Pancreas (tissue), 10 donors: ENCODE data around the gene ICOS. TPM values are rescaled to one million over a fixed set of nuclear protein-coding genes. Genes with fewer than 3 reads are reported as not detected.
"Not testable (repeated sequence)": the region's sequence is repeated elsewhere in the genome, so short reads cannot be mapped to it uniquely, and the experiment has no call there.

Experiments
- ATAC-seq, 4 donors: fragments of 200-7000 bp; cut with Tn5 transposase; one replicate each; pipeline versions ENCODE4 v1.8.0 to v1.9.1; 2020; ENCODE audit warnings: mild to moderate bottlenecking in 4 of 4, moderate library complexity in 4 of 4
- DNase-seq, 6 donors: peaks; one replicate each; pipeline ENCODE4 v3.0.0-alpha.2; 2020
- FAIRE-seq: peaks from 2 replicates; lab custom pipeline; 2012; peaks lifted over from hg19 to GRCh38; lab: Jason Lieb, UNC
- H3K27ac ChIP-seq, 4 donors: fragments of 200-600 bp; sonication (generic); 1 replicate in 3 of 4; 2 replicates in 1 of 4; pipeline versions ENCODE4 v1.5.0 to v1.8.0; 2020
- H3K27me3 ChIP-seq, 4 donors: fragments of 200-600 bp; one replicate each; pipeline ENCODE4 v1.8.0; 2021
- H3K36me3 ChIP-seq, 3 donors: fragments of 200-600 bp; sonication (generic) in 1 of 3; one replicate each; pipeline versions ENCODE4 v1.5.0 to v1.8.0; 2020 to 2021
- H3K4me1 ChIP-seq, 3 donors: fragments of 200-600 bp; one replicate each; pipeline ENCODE4 v1.8.0; 2021
- H3K4me3 ChIP-seq, 4 donors: fragments of 200-600 bp; sonication (generic) in 2 of 4; one replicate each; pipeline versions ENCODE4 v1.5.0 to v1.8.0; 2020 to 2021
- H3K9me3 ChIP-seq, 4 donors: fragments of 200-600 bp; one replicate each; pipeline ENCODE4 v1.8.0; 2021
- WGBS, 2 donors: extraction: QIAGEN DNeasy Blood & Tissue Kit; methylation state at CpG; one replicate each; pipeline ENCODE4 v1.1.7; 2013; 5-methylcytosine and 5-hydroxymethylcytosine counted together
- intact Hi-C, 3 donors: fragments of 100-400 bp; cut with DNase I; formaldehyde crosslinking; loops; one replicate each; pipeline versions ENCODE4 v1.11.1 to v1.14.2; 2022
- polyA plus RNA-seq, 2 donors: library from polyadenylated mRNA; stranded (reverse); fragments of 200-250 nt; gene quantifications; one replicate each; pipeline ENCODE4 v1.2.3, GENCODE V29; 2013
- total RNA-seq, 6 donors: library from RNA; stranded (reverse); fragmentation: NEBNext Ultra II Directional in 4 of 6; extraction: Animal tissue kit (Norgen Biotek cat#: 25700) in 4 of 6; gene quantifications; one replicate each; pipeline versions ENCODE4 v1.2.1 to v1.2.4, GENCODE V29; 2021 to 2023
- TF ChIP-seq, protein P1 (sequence below), 4 donors: fragments of 200-600 bp; sonication (generic) in 3 of 4; IDR thresholded peaks; one replicate each; pipeline versions ENCODE4 v1.5.0 to v1.8.0; 2021; ENCODE audit warnings: antibody characterized with exemption in 4 of 4
- donor health status: healthy with polysubstance abuse.
- donor health status: DM: no; HTN: no; CAD: no; lungs with moderate emphysema.
- donor health status: DM: no; HTN: no; CAD: no.
- donor health status: control.
- donor health status: control.
- donor health status: Bipolar disorder and iron deficiency.
- donor health status: DM: yes; HTN: yes; CAD: no.
- donor health status: DM: no; HTN: no; CAD: no.
- donor health status: DM: no; HTN: no; CAD: no.
- donor health status: DM: yes; HTN: yes; CAD: no.

Gene ICOS
- total and polyA plus RNA-seq, 8 donors: 0.06 to 0.25 (median 0.14) TPM; not detected in 5

DNA sequence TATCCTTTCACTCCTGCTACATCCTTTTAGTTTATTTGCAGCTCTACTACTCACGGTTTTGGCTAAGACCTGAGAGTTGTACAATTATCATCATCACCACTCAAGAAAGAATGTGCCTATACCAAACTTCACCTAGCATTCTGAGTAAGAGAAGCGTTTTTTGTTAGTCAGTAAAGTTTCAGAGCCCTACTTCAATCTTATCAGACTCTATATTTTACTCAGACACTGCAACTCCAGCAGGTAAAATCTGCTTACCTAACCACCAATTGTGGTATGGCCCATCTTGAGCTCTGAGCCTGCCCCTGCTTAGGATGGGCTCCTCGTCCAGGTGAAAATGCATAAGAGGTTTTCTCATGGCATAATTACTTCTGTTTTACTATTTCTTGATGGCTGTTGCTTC, 37.1 kb downstream of the ICOS start:
- no peak for DNase-seq
- H3K27me3 ChIP-seq: no peaks in the 10 kb centered on the region
- no peak overlapping the region for H3K27ac ChIP-seq
- ATAC-seq: no peak
- TF ChIP-seq, protein P1, sequence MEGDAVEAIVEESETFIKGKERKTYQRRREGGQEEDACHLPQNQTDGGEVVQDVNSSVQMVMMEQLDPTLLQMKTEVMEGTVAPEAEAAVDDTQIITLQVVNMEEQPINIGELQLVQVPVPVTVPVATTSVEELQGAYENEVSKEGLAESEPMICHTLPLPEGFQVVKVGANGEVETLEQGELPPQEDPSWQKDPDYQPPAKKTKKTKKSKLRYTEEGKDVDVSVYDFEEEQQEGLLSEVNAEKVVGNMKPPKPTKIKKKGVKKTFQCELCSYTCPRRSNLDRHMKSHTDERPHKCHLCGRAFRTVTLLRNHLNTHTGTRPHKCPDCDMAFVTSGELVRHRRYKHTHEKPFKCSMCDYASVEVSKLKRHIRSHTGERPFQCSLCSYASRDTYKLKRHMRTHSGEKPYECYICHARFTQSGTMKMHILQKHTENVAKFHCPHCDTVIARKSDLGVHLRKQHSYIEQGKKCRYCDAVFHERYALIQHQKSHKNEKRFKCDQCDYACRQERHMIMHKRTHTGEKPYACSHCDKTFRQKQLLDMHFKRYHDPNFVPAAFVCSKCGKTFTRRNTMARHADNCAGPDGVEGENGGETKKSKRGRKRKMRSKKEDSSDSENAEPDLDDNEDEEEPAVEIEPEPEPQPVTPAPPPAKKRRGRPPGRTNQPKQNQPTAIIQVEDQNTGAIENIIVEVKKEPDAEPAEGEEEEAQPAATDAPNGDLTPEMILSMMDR (IDR thresholded peaks at IDR 0.05): no peak
- no peaks in the 10 kb centered on the region for H3K36me3 ChIP-seq
- no peaks in the 10 kb centered on the region for H3K9me3 ChIP-seq
- intact Hi-C loops: no loop called here
- H3K4me1 ChIP-seq: no peaks in the 10 kb centered on the region
- no peak overlapping the region for H3K4me3 ChIP-seq
- no peak for FAIRE-seq
- WGBS, 2 donors: 54 to 57% methylated on average over 3 of the region's 3 CpGs

DNA sequence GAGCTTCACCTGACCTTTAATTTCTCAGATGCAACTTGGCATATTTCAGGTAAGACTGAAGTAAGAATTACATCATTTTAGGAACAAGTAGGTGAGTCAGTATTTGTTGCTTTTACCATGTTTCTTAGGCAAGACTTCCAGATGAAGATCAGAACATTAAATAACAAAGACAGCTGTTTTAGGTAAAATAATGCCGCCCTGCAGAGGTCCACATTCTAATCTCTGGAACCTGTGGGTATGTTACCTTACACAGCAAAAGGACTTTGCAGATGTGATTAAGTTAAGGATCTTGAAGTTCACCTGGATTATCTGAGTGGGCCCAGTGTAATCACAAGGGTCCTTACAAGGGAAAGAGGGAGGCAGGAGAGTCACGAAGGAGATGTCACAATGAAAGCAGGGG, 39.3 kb downstream of the ICOS start:
- DNase-seq: no peak
- no peak for ATAC-seq
- Histone ChIP-seq H3K27me3 (no peaks in the 10 kb centered on the region), H3K36me3 (no peaks in the 10 kb centered on the region), H3K4me3 (no peak overlapping the region), H3K27ac (no peak overlapping the region), H3K9me3 (no peaks in the 10 kb centered on the region), H3K4me1 (no peaks in the 10 kb centered on the region)
- 73 to 78% methylated on average over 2 of the region's 2 CpGs for WGBS, 2 donors
- intact Hi-C loops: no loop called here
- TF ChIP-seq, protein P1 (IDR thresholded peaks at IDR 0.05): no peak
- no peak for FAIRE-seq

DNA sequence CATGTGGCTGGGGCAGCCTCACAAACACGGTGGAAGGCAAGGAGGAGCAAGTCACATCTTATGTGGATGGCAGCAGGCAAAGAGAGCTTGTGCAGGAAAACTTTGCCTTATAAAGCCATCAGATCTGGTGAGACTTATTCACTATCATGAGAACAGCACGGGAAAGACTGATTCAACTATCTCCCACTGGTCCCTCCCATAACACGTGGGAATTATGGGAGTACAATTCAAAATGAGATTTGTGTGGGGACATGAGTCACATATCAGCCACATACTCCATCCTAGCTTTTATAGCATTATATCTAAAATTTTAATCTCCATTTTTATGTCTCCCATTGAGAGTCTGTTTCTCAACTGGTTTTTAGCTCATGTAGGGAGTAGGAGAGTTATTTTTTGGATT, 45.7 kb downstream of the ICOS start:
- intact Hi-C loops: no loop called here
- TF ChIP-seq, protein P1 (IDR thresholded peaks at IDR 0.05): no peak
- no peak overlapping the region for H3K4me3 ChIP-seq
- no peaks in the 10 kb centered on the region for H3K4me1 ChIP-seq
- H3K9me3 ChIP-seq: no peaks in the 10 kb centered on the region
- no peak overlapping the region for H3K27ac ChIP-seq
- DNase-seq (no peak), FAIRE-seq (no peak), ATAC-seq (no peak)
- H3K27me3 ChIP-seq: no peaks in the 10 kb centered on the region
- 67 to 71% methylated on average over 3 of the region's 3 CpGs for WGBS, 2 donors
- no peaks in the 10 kb centered on the region for H3K36me3 ChIP-seq

DNA sequence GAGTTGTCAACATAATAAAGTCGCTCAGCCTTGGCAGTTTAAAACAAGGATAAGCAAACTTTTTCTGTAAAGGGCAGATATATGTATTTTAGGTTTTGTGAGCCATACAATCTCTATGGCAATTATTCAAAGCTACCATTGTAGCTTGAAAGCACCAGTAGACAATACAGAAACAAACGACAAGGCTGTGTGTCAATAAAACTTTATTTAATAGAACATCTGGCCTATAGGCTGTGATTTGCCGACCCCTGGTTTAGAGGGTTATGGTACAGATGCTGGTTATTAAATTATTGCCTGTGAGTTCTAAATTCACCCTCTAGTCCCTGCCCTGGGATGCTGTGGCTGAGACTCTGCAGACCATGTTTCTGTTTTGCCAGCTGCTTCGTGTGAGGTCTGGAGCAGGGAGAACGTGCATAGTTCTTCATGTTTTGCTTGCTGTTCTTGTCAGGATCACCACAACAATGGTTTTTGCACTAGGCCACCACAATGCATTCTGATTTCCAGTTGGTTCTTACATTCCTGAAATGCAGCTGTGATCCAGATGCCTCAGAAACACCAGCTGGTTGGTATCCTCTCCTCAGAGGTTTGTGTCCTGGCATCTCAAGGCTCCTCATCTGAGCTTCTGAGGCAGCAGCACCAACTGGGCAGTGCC, 46.6 kb downstream of the ICOS start:
- no peaks in the 10 kb centered on the region for H3K27me3 ChIP-seq
- TF ChIP-seq, protein P1 (IDR thresholded peaks at IDR 0.05): no peak
- H3K36me3 ChIP-seq: no peaks in the 10 kb centered on the region
- intact Hi-C loops: no loop called here
- H3K27ac ChIP-seq: no peak overlapping the region
- no peak for DNase-seq
- H3K4me1 ChIP-seq: no peaks in the 10 kb centered on the region
- H3K4me3 ChIP-seq: no peak overlapping the region
- H3K9me3 ChIP-seq: no peaks in the 10 kb centered on the region
- WGBS, 2 donors: 74 to 83% methylated on average over 5 of the region's 5 CpGs
- no peak for ATAC-seq
- FAIRE-seq: no peak

DNA sequence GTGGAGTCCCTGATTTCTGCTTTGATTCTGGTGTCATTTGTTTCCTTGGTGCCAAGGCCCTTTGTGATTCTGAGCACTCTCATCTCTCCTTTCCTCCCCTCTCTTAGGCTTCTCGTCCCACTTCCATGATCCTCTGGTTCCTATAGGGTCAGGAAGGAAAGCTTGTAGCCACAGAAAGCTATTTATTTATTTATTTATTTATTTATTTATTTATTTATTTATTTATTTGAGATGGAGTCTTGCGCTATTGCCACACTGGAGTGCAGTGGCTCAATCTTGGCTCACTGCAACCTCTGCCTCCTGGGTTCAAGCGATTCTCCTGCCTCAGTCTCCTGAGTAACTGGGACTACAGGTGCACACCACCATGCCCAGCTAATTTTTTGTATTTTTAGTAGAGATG, 49.4 kb downstream of the ICOS start:
- intact Hi-C loops, FAIRE-seq, ATAC-seq: not testable (repeated sequence)

More for the DNA sequence above, 49.4 kb downstream of the ICOS start:
- WGBS, 2 donors: 73 to 91% methylated on average over 3 of the region's 3 CpGs
- not testable (repeated sequence) for H3K27ac ChIP-seq, DNase-seq, H3K4me1 ChIP-seq, H3K4me3 ChIP-seq, H3K9me3 ChIP-seq, H3K27me3 ChIP-seq, H3K36me3 ChIP-seq
